Breast epithelium (tissue), 3 donors: ENCODE data around the gene BRD8.

Source experiments
- CTCF ChIP-seq, 3 donors: fragments of 450-650 bp; IDR thresholded peaks; one replicate each; pipeline ENCODE4 v1.5.1; 2016 to 2017; ENCODE audit warnings: antibody characterized with exemption in 3 of 3, mild to moderate bottlenecking in 3 of 3, moderate library complexity in 3 of 3
- POLR2A ChIP-seq: fragments of 450-650 bp; IDR thresholded peaks from one replicate; pipeline ENCODE4 v1.6.1; 2016; ENCODE audit warnings: antibody characterized with exemption, mild to moderate bottlenecking, moderate library complexity
- POLR2AphosphoS5 ChIP-seq, 3 donors: sonication (generic); formaldehyde crosslinking; IDR thresholded peaks; one replicate each; pipeline ENCODE4 v1.6.1; 2017; ENCODE audit warnings: antibody characterized with exemption in 3 of 3

GRCh38 chr5:138132543-138132942 lies 45.9 kb downstream of the BRD8 start:
- TF ChIP-seq CTCF (IDR thresholded peaks at IDR 0.05): no peak
- TF ChIP-seq POLR2AphosphoS5 (IDR thresholded peaks at IDR 0.05): no peak
- TF ChIP-seq POLR2A: no peak
